NK-92 treated with Interleukin-12 subunit alpha and Interleukin-12 subunit beta, amount 100 ng/mL, for 24 hours (cell line): ENCODE results near the gene TNFAIP6.

Source experiments
- DNase-seq: peaks from one replicate; lab custom pipeline; 2025; lab: John Stamatoyannopoulos, UW

Gene TNFAIP6

DNA sequence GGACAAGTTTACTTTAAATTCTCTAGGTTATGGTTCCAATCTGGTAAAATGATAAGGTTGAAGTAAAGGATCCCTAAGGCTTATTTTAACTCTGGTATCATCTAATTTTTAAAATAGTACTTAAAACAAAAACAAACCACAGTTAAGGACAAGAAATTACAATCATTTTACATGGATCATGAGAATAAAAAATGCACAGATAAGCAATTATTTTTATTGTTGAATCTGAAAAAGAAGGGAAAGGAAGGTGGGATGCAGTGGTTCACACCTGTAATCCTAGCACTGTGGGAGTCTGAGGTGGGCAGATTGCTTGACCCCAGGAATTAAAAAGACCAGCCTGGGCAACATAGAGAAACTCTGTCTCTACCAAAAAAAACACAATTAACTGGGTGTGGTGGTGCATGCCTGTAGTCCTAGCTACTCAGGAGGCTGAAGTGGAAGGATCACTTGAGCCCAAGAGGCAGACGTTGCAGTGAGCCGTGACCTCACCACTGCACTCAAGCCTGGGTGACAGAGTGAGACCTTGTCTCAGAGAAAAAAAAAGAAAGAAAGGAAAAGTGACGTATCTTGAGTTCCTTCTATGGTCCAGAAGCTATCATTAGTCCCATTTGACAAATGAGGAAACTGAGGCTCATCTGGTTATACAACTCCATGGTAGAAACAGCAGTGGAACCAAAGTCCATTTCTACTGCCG, 2.5 kb downstream of the TNFAIP6 start:
- no peak for DNase-seq

DNA sequence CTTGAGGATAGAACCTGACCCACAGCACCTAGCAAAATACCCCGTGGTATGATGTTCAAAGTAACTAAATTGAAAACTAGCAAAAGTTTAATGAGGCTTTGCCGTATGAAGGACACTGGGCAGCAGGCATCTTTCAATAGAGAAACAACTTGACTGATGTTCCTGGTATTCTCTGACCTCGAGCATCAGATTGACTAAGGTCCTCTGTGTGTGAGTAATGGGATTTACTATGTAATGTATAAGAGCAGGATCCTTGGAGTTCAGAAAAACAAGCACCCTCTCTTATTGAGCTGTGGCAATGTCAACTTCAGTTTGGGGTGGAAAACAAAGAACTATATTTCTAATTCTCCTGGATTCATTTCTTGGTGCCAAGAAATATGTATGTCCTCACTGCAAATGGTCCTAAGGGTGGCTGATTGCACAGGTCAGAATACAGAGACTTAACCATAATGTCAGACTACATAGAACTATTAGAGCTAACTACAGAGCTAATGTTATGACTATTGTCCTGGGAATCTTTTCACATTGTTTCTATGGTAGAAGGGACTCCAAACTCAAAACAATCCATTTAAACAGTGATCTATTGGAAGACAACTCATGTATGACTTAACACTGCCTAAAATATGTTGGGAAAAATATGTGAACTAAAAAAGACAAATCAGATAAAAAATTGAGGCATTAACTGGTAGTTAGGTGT, 4.4 kb downstream of the TNFAIP6 start:
- no peak for DNase-seq

DNA sequence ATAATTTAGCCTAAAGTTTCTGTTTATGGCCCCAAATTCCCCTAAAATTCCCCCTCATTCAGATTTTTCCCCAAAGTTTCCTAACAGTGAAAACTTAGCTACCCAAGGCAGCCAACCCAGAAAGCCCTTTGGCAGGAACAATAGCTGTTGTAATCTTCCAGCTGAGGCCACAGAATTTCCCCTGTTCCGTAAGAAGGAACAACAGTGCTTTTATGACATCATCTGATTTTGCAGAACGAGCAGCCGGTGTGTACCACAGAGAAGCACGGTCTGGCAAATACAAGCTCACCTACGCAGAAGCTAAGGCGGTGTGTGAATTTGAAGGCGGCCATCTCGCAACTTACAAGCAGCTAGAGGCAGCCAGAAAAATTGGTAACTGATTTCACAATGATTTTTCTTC, 6.3 kb downstream of the TNFAIP6 start:
- DNase-seq = no peak

DNA sequence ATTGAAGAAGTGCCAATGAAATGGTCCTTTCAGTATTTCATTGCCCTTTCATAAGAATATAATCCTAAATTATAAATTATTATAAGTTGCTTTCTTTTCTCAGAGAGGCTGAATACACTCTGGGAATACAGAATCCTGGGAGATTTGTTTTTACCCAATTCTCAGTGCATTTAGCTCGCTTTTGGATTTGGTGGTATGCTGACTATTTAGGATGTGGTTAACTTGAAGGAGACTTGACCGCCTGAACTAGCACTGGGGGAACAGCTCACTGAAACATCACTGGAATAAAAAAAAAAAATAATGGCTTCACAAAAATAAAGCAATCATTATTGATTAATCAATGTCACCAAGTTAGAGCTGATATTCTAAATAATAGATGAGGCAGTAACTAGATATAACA, 10.2 kb downstream of the TNFAIP6 start:
- no peak for DNase-seq

DNA sequence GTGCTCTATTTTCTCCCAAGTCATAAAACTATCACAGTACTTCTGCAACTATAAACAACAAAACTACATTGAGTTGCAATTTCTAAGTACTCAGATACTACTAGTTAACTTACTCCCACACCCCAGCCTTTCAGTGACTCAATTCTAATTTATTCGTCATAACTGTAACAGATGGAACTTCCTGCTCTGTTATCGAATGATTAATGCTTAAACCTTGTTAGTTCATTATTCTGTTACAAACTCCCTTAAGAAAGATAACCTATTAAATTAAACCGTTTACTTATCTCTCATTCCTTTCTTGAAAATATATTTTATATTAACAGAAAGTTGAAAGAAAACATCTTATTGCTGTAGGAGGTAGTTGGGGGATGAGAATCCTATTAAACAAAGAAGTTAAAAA, 17.0 kb downstream of the TNFAIP6 start:
- DNase-seq = no peak

GRCh38 chr2:151379169-151379568, 21.8 kb downstream of the TNFAIP6 start:
- no peak for DNase-seq

- DNase-seq = no peak
Measured at GRCh38 chr2:151380580-151381235, 23.3 kb downstream of the TNFAIP6 start.

- no peak for DNase-seq
Measured at GRCh38 chr2:151381266-151381665, 23.9 kb downstream of the TNFAIP6 start.

- no peak for DNase-seq
Measured at GRCh38 chr2:151388011-151388410, 30.6 kb downstream of the TNFAIP6 start.

DNA sequence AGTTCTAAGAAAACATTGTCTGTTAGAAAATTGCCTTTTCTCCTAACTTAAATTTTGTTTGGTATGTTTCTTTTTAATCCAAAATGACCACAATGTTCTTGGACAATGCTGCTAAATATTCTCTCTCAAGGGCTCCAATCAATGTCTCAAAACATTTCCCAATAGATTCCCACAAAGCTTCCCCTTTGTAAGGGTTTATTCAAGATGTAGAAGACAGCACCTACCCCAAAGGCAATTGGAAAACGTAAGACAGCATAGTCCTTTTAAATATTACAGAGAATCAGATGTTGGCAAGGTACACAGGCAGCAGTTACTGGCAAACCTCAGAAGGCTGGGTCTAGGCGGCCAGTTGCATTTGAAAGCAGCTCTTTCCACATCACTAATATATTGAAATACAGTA, 34.0 kb downstream of the TNFAIP6 start:
- no peak for DNase-seq

DNA sequence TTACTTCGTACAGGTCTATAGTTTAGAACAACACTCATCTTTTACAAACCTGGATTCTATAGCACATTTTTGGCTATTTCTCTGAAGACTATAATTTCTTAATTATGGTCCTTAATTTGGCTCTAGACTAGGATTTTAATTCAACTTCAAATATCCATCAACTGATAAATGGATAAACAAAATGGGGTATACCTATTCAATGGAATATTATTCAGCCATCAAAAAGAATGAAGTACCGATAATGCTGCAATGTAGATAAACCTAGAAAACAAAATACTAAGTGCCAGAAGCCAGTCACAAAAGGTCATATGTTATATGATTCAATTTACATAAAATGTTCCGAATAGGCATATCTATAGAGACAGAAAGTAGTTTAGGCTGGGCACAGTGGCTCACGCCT, 37.1 kb downstream of the TNFAIP6 start:
- no peak for DNase-seq

GRCh38 chr2:151395509-151396374, 38.4 kb downstream of the TNFAIP6 start:
- DNase-seq = no peak

GRCh38 chr2:151399981-151400380, 42.6 kb downstream of the TNFAIP6 start:
- DNase-seq = no peak

DNA sequence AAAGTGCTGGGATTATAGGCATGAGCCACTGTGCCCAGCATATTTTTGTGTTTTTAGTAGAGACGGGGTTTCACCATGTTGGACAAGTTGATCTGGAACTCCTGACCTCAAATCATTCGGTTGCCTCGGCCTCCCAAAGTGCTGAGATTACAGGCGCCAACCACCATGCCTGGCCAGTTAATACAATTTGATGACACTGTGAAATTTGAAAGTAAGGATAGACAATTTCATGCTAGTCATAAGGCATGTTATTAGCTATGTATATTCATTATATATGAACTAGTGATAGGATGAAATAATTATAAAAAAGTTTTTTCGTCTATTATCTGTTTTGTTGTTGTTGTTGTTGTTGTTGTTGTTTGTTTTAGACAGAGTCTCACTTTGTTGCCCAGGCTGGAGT, 43.8 kb downstream of the TNFAIP6 start:
- no peak for DNase-seq

DNA sequence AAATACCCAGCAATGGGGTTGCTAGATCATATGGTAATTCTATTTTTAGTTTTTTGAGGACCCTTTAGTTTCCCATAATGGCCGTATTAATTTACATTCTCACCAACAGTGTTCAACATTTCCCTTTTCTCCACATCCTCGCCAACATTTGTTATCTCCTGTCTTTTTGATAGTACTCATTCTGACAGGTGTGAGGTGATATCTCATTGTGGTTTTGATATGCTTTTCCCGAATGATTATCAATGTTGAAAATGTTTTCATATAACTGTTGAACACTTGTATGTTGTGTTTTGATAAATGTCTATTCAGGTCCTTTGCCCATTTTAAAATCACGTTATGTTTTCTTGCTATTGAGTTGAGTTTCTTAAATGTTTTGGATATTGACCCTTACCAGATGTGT, 46.5 kb downstream of the TNFAIP6 start:
- DNase-seq = no peak

GRCh38 chr2:151405376-151405775, 48.0 kb downstream of the TNFAIP6 start:
- DNase-seq = no peak

DNA sequence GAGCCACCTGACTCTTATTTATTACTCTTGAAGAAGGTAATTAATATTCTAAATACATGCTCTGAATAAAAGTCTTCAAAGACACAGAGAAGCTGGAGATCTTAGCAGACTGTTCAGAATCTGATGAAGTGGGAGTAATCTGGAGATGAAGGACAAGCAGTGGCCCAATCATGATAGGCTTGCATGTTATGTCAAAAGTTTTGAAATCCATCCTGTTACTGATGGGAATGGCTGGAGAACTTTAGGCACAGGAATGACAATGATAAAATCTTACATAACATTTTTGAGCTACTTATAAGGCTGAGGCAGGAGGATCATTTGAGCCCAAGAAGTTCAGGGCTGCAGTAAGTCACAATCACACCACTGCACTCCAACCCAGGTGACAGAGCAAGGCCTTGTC, 49.9 kb downstream of the TNFAIP6 start:
- no peak for DNase-seq

DNA sequence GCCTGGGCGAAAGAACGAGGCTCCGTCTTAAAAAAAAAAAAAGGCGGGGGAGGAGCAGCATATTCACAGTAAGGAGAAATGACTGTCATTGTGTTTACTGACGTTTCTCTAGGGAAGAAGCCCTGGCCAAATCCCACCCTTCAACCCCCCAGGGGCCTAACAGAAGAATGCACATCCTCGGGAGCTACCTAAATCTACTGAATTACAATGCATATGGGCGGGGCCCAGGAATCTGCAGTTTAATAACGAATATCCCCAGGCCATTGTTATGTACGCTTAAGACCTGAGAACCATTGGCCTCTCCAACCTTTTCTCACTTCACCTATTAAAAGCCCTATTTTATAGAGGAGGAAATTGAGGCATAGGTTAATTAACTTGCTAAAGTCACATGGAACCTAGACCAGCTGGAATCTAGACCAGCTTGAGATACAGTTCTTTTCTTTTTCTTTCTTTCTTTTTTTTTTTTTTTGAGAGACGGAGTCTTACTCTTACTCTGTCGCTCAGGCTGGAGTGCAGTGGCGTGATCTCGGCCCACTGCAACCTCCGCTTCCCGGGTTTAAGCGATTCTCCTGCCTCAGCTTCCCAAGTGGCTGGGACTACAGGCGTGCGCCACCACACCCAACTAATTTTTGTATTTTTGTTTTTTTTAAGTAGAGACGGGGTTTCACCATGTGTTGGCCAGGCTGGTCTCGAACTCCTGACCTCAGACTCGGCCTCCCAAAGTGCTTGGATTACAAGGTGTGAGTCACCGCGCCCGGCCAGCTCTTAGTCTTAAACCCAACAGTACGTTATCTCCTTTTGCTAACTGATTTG, 51.6 kb downstream of the TNFAIP6 start:
- DNase-seq = no peak

- DNase-seq = peak; percentile 74
Measured at GRCh38 chr2:151409601-151410484, 52.5 kb downstream of the TNFAIP6 start, which contains the start of gene RIF1. TSS of gene RIF1 (plus strand) at chr2:151409902. CDS start at chr2:151410424, 522 bp downstream.

DNA sequence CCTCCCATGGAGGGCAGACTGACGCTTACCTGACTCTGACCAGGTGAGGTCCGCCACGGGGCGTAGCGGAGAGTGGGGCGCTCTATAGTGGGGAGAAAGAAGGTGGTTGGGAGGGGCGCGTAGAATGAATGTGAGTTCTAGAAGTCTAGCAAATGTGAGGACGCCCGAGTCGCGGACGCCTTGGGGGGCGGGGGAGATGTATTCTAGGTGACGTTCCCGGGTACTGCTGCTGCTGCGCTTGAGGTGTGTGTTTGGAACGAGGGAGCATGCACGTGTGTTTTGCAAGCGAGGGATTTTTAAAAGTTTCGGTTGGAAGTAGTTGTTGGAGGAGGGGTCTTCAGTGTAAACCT, 53.1 kb downstream of the TNFAIP6 start:
- peak; percentile 39 for DNase-seq
